GM19438 (cell line): ENCODE results near the gene PTPRN2.

Experiments used
- ATAC-seq: cut with Tn5 transposase; IDR thresholded peaks from one replicate; pipeline ENCODE4 v1.9.1; 2021; ENCODE audit warnings: low read depth; ENCODE audit not compliant: unreplicated experiment

PTPRN2 gene

DNA sequence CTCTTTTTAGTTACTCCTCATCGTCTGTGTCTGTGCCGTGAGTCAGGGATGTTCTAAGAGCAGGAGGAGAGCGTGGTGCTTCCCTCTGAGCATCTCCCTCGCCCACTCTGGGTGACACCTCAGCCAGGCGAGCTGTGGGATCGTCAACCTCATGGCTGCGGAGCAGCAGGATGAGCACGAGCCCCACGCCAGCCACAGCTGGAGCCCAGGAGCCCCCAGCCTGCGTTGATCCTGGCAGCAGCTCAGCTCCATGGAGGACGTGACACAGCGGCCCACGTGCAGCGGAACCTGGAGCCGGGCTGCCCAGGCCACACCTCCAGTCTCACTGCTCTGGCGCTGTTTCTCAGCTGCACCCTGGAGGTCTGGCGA is 512.0 kb downstream of the PTPRN2 start:
- ATAC-seq = no peak

DNA sequence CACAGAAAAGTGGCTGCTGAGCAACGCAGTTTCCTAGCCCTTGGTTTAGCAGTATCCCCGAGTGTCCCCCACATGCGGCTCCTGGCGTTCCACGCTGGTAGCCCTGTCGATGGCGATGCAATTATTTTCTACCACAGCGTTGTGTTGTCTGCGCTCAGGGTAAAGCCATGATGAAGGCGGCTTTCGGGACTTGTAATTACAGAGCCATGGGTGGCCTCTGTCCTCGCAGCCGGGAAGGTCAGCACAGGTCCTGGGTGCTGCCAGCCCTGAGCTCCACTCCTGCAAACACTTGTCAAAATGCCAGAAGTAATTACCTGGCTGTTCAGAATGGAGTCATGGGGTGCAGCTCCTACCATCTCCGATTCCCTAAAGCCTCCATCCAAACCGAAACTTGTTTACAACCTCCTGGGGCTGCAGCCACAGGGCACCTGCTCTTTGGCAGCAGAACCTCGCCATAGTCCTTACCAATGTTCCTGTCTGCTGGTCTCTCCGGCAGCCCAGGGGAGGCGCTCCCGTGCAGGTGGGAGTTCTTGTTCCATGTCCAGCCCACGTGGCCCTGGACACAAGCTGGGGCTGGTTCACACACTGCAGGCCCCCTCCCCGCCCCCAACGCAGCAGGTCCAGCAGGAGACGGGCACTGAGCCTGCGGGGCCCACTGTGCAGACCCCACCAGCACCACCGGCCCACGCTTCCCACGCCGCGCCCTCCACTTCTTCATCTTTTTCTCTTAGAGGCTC is 512.6 kb downstream of the PTPRN2 start:
- no peak for ATAC-seq

DNA sequence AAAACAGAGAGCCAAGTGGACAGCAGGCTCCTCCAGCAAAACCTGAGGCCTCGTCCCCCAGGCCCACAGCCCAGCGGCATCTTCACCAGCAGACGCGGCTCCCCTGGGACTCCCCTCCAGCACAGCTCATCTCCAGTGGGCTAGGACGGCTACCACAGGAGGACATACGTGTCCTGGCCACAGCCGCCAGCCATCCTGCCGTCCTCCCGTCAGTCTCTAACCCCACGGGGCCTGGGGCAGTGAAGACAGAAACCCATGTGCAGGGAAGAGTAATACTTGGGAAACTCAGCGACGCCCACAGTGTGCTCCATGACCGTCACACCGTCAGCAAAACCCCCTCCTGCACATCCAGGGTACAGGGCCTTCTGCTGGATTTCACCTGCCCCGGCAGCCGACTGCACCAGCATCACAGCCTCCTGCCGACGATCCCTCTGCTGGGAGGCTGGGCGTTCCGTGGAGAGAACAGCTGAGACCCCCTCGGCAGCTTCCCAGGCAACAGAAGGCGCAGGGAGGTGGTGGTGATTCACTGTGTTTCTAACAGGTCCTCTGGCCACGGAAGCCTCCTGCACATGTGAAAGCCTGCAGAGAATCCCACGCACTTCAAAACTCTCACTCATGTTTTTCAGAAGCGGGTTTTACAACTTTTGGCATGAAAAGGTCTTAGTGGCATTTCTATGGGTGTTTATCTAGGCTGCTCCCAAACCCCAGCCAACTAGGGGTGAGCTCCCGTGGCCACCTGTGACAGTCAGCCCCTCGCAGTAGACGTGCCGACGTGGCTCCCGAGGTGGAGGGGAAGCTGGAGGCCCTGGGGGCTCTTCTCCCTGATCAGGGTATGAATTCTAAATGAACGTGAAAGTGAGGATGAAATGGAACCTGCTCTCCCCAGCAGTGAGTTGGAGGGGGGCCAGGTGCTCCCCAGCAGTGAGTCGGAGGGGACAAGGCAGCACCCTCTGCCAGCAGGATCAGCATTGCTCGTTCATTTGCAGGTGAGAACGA is 513.5 kb downstream of the PTPRN2 start:
- ATAC-seq = no peak

DNA sequence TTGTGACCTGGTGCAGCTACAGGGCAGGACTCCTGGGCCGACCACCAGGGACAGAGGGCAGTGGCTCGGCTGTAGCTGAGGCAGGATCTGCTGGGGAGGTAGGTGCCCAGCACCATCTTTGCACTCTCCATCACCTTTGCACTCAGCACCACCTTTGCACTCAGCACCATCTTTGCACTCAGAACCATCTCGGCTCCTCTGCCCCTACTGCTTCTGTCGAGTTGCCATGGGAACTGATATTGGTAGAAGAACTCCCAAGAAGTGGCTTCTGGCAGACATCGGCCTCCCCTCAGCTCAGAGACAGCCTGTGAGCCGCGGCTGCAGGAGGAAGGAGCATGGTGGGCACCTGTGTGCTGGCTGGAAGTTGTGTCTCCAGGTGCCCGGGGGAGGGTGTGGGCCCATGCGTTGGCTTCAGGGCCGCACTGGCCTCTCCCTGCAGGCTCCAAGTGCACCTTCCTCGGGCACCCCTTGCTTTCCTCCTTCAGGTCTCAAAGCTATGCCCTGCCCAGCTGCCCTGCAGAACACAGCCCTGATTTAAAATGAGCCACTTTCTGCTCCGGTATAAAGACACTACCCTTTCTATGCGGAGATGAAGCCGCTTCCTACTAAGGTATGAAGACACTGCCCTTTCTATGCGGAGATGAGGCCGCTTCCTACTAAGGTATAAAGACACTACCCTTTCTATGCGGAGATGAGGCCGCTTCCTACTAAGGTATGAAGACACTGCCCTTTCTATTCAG is 514.5 kb downstream of the PTPRN2 start:
- ATAC-seq = no peak

- no peak for ATAC-seq
Observed at GRCh38 chr7:158070222-158070920, 517.3 kb downstream of the PTPRN2 start.

DNA sequence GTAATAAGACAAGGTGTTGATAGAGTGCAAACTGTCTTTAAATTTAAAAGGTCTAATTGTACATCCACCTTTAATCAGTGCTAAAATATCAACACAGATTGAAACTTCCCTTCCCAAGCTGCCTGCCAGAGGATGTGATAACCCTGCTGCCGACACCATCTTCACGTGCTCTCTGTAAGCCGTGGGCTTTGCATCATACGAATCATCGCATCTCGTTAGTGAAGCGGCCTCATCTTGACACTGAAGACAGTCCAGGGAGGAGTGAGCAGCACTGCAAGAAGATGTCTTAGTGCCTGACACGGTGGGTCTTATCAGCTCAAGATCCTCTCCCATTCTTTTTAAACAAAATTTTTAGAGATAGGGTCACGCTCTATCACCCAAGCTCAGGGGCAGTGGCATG is 518.8 kb downstream of the PTPRN2 start:
- no peak for ATAC-seq

DNA sequence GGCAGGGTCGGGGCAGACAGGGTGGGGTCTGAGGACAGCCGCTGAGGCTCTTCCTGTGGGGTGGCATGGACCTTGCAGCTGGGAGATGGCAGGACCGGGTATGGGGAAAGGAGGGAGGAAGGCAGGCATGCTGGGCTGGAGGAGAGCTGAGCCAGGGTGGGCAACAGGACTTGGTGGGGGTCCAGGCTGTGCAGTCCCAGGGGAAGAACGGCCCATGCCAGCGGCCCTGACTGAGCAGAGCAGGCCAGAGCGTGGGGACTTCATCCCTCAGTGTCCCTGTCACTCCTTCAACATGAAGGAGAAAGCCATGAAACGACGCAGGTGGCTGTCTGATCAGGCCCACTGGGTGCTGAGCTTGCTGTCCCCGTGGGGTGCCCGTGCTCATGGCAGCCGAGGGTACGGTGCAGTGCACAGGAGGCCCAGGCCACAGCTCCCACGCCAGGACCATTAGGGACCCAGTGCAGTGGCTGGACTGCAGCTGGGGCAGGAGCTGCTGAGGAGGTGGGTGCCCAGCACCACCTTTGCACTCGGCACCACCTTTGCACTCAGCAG is 519.6 kb downstream of the PTPRN2 start:
- ATAC-seq = no peak

DNA sequence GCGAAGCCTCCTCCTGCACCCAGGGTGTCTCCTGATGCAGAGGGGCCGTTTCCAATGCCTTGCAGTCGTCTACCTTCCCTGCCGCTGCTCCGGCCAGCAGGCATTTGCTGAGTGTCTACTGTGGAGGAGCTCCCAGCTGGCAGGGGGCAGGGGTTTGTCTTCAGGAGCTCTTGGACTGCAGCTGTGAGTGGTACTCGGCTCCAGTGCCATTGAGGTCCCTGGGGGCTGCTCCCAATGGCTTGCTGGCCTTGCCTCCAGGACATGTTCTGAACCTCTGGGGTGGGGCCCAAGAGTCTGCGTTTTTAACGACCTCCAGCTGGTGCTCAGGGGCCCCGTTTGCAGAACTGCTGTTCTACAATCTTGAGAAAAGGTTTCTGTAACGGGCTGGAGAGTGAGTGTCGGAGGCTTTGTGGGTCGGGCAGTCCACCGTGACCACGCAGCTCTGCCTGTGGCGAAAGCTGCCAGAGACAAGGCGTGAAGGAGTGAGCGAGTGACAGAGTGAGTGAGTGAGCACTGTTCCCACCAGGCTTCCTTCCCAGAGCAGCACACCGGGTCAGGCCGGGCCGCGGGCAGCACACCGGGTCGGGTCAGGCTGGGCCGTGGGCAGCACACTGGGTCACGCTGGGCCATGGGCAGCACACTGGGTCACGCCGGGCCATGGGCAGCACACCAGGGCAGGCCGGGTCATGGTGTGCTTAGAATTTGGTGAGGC is 520.2 kb downstream of the PTPRN2 start:
- ATAC-seq = no peak

DNA sequence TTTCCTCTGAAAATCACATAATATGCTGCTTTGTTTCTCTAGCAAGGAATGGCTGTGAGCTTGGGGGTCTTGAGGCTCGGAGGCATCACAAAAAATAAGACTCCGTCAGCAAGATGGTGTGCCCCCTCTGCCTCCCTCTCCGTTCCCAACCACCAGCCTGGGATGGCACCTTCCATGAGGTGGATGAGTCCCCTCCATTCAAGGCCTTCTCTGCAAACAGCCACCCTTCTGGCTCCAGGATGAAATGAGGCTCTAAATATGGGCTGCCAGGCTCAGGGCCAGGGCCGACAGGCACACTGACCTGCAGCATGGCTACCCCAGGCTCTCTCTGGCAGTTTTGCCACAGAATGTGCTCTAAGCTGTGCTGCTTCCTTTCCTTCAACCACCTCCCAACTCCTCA is 521.5 kb downstream of the PTPRN2 start:
- no peak for ATAC-seq

- ATAC-seq = no peak
Observed at GRCh38 chr7:158065340-158065739, 522.3 kb downstream of the PTPRN2 start.

- ATAC-seq = no peak
Observed at GRCh38 chr7:158064631-158065030, 523.0 kb downstream of the PTPRN2 start.

- ATAC-seq = no peak
Observed at GRCh38 chr7:158063850-158064610, 523.6 kb downstream of the PTPRN2 start.

GRCh38 chr7:158062661-158063060 is 525.0 kb downstream of the PTPRN2 start:
- ATAC-seq = no peak

- ATAC-seq = no peak
Observed at GRCh38 chr7:158061884-158062656, 525.6 kb downstream of the PTPRN2 start.

- no peak for ATAC-seq
Observed at GRCh38 chr7:158061026-158061630, 526.5 kb downstream of the PTPRN2 start.

- ATAC-seq = no peak
Observed at GRCh38 chr7:158060216-158060615, 527.4 kb downstream of the PTPRN2 start.

GRCh38 chr7:158057446-158057845 is 530.2 kb downstream of the PTPRN2 start:
- ATAC-seq = no peak

DNA sequence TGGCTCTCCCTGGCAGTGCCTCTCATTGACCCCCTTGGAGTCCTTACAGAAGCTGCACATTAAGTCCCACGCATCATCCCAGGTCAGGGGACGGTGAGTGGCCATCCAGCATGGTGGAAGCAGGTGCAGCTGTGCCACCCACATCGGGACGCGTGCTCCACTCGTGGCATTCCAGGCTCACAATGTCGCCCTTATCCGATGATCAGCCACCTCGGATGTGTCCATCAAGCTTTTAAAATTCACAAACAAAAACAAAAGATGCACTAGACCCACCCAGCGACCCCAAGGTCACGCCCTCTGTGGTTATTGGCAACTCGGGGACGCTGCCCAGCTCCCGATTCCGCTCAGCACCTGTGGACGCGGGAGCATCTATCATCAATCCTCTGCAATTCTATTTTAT is 530.9 kb downstream of the PTPRN2 start:
- ATAC-seq = no peak
